GM19043 (cell line): ENCODE results near the gene LCOR.
"Not testable (repeated sequence)": the region's sequence is repeated elsewhere in the genome, so short reads cannot be mapped to it uniquely, and the experiment has no call there.

Experiments used
- ATAC-seq: cut with Tn5 transposase; IDR thresholded peaks from one replicate; pipeline ENCODE4 v1.9.1; 2021; ENCODE audit warnings: low read depth; ENCODE audit not compliant: unreplicated experiment

Gene LCOR

DNA sequence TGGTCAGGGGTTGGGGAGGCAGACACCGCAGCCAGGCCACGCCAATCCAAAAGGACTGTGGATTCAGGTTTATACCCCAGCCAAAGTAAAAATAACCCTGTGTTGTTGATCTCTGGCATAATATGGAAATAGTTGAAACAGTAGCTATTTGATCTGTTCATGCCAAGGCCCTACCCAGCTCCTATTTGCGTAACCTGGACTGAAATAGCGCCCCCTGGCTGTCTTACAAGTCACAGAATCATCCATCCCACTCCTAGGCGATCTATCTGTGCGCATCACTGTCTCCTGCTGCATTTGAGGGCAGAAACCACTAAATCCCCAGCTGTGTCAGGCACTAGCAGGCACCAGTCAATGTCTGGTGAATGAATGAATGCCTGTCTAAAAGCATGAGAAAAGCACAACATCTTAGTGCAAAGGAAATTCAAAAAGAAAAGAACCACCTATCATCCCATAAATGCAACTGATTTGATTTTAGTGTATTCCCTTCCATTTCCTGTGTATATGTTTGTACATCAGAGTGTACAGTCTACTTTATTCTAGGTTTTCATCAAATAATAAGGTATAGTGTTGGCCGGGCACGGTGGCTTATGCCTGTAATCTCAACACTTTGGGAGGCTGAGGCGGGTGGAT, 193.6 kb downstream of the LCOR start:
- ATAC-seq = no peak

DNA sequence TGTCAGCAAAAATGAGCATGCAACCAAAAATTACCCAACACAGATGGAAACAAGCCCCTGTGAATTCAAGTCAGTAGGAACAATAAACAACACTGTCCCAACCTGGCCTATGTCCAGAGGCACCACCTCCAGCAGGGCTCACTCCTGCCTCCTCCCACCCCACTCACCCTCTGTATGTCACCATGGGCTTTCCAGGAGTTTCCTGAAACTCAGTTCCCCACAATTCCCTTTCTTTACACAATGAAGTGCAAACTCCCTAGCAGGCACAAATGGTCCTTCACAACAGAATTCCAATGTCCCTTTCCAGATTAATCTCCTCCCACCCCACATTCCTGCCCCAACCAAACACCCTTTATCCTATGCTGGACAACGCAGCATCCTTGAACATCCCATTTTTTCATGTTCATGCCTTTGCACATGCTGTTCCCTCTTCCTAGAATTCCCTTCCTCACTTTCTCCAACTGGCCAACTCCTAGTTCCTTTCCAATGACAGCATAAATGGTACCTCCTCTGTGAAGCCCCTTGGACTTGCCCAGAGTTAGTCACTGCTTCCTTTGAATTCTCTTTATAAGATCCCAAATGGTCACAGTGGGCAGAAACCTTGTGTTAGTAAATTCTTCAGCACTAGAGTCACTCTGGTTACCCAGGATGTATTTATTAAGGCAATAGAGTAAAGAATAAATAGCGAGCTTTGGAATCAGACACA, 196.2 kb downstream of the LCOR start:
- ATAC-seq = no peak

DNA sequence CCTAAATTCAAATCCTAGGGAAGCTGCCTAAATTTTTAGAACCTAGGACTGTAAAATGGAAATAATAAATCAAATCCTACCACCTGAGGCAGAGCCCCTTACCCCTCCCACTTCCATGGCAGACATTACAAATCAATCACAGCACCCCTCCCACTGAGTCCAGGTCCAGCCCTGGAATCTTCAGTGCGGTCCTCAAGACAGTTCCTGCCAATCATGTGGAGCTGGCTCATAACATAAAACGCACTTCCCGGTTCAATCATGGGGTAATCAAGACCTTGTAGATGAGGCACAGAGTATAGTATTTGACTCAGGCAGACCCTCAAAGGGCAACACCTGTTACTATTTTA, 196.7 kb downstream of the LCOR start:
- ATAC-seq = no peak

DNA sequence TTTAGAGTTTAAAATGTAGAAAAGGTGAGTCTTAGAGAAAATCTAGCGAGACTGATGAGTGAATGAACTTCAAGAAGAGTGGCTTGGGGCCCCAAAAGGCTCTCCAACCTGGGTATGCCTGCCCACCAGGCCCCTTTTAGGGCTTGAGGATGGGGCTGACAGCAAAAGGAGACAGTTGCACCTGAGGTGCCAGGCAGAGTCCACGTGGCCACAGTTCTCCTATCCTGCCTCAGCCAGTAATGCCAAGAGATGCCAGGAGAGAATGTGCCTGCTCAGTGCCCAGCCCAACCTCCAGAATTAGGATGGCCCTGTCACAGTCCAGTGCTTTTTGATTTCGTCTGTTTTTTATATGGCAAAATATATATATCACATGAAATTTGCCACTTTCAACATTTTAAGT, 197.2 kb downstream of the LCOR start:
- ATAC-seq = no peak

DNA sequence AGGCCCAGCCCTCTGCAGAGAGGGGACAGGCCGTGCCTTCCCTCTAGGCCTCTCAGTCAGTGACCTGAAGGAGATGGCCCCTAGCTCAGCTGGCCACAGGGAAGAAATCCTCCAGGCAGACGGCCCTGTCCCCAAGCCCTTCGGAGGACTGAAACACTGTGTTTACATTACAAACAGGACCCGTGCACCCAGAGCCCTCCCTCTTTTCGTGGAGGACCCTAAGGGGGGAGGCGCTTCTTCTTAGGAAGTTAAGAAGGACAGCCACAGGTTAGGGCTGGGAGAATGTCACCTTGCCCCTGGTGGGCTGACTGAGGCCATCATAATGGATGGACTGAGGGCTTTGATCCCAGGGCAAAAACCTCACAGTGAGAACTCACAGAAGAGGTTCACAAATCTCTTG, 198.8 kb downstream of the LCOR start:
- no peak for ATAC-seq

DNA sequence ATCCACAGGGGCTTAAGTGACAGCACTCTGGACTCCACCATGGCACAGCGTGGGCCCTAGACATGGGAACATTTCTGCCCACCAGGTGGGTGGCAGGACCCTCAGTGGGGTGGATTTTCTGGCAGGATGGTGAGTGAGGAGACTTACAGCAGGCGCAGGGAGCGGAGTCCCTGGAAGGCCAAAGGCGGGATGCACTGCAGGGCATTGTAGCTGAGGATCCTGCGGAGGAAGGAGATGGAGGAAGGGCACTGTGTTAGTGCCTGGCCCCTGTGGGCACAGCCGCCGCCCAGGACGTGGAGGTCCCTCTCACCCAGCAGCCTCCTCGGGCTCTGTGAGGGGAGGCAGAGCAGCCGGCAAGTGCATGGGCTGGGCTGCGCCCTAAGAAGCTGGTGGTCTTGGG, 199.4 kb downstream of the LCOR start:
- ATAC-seq = no peak

DNA sequence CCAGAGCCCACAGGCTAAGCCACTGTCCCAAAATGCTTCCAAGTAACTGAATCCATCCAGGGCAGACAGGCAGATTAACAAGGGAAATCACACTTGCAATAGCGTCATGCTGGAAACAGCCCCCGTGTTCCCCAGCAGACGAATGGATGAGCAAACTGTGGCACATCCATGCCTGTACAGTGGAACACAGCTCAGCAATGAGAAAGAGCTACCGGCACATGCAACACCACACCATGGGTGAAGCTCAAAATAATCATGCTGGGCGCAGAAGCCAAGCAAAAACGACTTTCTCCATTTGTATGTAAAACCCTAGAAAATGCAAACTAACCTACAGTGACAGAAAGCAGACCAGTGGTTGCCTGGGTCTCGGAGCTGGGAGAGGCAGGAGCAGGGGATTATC, 200.5 kb downstream of the LCOR start:
- no peak for ATAC-seq

DNA sequence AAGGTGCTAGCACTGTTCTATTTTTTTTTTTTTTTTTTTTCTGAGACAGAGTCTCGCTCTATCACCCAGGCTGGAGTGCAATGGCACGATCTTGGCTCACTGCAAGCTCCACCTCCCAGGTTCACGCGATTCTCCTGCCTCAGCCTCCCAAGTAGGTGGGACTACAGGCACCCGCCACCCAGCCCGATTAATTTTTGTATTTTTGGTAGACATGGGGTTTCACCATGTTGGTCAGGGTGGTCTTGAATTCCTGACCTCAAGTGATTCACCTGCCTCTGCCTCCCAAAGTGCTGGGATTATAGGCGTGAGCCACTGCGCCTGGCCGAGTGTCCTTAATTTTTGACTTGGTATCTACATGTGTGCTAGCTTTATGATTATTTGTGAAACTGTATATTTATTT, 201.7 kb downstream of the LCOR start:
- ATAC-seq = not testable (repeated sequence)

DNA sequence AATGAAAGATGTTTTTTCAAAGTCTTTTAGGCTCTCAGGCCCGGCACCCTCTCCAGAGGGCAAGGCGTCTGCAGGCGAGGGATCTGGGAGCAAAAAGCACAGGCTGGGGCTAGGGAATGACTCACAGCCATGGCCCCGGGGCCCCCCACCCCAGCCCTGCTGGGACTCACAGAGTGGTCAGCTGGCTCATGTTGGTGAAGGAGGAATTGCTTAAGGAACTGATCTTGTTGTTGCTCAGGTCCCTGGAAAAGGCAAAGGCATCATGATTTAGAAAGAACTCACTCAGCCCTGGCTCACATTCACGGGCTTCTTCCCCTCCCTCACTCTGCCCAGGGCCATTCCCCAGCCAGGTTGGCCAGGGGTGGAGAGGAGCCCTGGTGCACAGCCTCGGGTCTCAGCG, 202.2 kb downstream of the LCOR start:
- no peak for ATAC-seq

DNA sequence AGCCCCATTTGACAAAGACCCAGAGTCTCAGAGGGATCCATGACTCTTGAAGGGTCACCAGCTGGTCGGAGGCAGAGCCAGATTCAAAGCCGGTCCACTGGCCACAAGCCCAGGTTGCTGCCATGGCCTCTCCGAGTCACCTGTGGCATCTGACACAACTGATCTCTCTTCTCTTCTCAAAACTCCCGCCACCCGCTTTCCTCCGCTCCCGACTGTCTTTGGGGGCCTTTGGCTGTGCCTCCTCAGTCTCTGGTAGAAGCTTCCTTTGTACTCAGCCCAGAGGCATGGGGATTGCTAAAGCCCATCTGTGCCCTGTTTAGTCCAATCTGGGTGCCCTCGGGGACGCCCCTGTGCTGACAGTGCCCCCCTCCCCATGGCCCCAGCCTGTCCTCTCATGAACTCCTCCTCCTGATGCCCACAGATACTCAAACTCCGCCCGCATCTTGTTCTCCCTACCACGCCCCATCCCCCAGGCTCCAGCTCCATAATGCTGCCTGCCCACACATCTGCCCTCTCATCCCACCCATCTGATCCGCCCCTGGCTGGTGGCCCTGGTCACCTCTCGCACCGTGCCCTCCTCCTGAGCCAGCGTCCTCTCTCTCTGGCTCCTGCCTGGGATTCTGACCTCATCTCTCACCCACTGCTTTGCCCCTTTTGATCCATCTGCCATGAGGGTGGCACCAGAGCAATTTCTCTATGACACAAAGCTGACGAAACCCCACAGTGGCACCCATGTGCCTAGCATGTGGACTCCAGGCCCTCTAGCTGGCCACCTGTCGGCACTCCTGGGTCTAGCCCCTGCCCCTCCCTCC, 203.1 kb downstream of the LCOR start:
- ATAC-seq = no peak

DNA sequence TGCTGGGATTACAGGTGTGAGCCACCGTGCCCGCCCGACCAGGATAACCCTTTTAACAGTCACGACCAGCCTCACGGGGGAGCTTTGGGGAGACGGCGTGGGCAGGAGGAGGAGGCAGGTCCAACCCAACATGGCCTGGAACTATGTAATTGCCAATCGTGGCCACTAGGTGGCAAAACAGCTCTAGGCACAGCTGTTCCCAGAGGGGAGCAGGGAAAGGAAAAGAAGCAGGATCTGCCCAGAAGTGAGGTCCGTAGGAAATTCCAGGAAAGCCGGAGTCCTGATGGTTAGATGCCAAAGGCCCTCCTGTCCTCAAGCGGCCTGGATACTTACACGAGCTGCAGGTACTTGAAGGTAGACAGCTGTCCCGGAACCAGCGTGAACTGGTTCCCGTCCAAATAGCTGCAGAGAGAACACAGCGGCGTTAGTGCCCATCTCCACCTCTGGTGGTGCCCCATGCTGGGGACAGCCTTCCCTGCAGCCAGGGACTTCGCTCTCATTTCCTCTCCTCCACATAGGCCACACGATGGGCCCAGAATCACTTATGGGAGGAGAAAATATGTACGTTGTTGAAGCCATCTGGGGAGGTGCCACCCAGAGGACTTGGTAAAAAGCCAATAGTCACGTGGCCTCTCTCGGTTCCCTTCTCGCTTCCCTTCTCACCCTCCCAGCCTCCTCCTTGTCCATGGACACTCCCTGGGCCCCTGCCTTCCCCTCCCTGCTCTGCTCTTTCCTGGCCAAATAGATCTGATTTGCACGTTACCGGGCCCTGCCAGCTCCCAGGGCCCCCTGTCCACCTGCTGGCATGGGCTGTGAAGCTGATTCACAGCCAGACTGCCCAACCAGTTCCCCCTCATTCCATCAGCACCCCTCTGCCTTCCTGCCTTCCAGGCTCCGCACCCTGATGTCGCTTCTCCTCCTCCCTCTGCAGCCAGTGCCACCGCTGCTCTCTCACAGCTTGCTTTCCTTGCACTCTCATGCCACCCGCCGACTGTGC, 205.6 kb downstream of the LCOR start:
- peak; percentile 86 for ATAC-seq

DNA sequence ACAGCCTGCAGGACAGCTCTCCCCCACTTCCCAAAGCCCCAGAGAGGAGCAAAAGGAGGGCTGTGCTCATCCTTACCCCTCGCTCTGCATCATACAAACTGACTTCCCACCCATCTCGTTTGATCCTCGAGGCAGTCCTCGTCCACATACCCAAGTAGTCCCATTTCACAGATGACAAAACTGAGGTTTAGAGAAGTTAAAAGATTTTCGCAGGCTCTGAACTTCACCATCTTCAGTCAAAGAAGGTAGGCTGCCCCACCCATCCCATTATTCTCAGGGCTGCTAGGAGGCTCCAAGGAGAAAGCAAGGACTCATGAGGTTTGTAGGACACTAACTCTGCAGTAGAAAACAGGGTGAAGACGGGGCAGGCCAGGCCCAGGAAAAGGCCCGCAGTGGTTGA, 206.6 kb downstream of the LCOR start:
- ATAC-seq = no peak

DNA sequence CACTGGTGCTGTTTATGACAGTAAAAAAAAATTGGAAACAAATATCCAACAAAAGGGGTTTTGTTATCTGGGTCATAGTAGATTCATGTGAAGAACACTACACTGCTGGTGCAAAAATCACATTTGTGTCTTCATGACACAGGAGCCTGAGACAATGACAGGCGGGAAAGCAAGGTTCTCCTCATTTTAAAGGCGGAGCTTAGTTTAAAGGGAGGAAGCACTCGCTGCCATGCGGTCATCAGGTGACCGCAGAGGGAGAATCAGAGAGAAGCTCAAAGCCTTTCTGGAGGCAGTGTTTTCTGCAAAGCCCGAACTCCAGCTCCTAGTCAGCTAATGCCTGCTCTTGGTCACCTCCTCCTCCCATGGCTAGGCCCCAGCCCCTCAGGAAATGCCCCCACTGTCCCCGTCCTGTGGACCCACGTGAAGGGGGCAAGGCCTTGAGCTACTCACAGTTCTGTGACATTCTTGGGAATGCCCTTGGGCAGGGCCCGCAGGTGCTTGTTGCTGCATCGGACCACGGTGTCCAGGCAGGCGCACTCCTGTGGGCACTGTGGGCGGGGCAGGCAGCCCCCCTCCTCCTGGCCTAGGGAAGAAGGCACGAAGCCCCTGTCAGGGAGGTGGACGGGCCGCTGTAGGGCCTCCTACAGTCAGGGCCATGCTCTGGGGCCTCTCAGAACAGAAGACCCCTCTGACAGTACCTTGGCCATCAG, 207.6 kb downstream of the LCOR start:
- ATAC-seq = no peak

DNA sequence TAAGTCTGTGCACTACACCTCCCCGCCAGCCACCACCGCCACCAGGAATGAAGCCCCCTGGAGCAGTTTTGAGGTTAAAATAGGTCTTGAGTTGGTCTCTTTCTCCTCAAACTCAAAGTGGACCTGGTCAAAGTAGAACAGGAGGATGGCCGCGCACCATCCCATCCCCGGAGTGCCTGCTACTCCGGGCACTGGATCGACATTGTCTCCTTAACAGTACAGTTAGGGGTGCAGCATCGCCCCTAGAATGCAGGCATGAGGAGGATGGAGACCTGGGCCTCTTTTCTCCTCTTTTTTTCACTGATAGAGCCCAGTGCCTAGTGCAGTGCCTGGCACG, 208.1 kb downstream of the LCOR start:
- no peak for ATAC-seq

DNA sequence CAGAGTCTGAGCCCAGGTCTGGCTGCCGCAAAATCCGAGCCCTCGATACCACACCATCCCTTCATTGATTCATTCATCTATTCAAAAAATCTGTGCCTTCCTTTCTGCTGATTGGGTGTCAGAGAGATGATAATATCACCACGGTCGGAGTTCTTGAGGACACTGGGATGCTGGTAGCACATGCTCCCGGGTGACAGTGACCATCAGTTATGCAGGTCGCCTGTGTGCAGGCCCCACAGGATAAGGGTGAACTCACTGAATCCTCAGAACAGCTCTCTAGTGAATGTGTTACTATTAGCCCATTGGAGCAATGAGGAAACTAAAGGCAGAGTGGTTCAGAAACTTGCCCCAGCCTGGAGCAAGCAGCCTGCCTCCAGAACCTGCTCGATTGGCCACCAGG, 208.6 kb downstream of the LCOR start:
- ATAC-seq = no peak

DNA sequence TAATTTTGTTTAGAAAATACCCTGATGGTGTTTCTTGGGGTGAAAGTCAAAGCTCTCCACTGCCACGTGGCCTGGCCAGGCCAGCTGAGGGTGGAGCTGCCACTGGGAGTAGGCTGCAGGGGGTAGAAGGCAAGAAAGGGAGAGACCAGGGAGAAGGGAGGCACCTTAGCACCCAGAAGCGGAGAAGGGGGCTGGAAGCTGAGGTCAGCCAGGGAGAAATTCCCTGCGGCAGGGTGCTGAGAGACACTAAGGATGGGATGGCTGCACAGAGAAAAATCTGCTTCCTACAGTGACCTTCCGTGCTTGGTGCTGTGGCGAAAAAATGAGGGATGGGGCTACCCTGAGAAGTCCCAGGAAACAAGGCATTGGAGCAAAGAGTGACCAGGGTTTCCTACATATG, 210.0 kb downstream of the LCOR start:
- ATAC-seq = no peak

DNA sequence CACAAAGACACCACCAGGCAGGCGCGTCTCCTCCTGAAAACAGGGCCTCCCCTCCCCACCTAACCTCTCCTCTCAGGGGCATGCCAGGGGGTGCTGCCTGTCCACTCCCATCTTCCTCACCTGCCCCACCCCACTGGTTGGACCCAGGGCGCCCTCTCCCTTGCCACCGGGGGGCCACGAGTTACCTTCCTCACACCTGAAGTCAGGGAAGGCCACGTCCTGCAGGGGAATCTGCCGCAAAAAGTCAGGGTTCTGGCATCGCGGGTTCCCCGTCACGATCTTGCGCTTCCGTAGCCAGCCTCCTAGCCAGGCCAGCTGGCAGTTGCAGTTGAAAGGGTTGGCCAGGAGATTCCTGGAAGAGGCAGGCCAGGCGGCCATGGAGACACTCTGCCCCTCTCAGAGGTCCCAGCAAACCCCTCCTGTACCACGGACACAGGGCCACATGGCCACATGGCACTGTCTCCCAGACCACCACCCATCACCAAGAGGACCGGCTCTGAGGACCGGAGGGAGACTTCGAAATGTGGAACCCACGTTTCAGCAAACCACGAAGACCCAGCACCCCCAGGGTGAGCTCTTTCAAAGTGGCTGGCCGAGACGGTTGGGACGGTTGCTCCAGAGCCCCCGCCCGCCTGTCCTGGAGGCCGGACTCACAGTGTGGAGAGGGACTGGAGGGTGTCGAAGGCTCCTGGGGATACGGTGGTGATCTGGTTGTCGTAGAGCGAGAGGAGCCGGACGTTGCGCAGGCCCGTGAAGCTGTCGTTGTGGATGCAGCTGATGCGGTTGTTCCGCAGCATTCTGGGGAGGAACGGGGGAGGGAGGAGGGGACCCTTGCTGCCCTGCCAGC, 210.8 kb downstream of the LCOR start:
- no peak for ATAC-seq

DNA sequence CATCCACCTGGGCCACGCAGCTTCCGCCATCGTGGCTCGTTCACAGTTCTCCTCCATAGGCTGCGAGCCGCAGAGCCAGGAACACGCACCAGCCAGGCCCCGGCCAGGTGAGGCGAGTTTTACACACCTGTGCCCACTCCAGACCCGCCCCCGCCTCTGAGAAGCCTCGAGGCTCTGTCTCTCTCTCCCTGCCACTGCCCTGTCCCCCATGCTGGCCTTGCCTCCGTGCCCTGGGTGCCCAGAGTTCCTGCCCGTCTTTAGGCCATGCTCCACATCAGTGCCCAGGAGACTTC, 211.4 kb downstream of the LCOR start:
- no peak for ATAC-seq
